ENCODE data around the gene MAML2.
A peak's percentile ranks its signal among the peaks of the same experiment; 100 is the strongest.

Gene MAML2

GRCh38 chr11:96339706-96340554 is 3.1 kb downstream of the MAML2 start:
- TF ChIP-seq, protein P1, sequence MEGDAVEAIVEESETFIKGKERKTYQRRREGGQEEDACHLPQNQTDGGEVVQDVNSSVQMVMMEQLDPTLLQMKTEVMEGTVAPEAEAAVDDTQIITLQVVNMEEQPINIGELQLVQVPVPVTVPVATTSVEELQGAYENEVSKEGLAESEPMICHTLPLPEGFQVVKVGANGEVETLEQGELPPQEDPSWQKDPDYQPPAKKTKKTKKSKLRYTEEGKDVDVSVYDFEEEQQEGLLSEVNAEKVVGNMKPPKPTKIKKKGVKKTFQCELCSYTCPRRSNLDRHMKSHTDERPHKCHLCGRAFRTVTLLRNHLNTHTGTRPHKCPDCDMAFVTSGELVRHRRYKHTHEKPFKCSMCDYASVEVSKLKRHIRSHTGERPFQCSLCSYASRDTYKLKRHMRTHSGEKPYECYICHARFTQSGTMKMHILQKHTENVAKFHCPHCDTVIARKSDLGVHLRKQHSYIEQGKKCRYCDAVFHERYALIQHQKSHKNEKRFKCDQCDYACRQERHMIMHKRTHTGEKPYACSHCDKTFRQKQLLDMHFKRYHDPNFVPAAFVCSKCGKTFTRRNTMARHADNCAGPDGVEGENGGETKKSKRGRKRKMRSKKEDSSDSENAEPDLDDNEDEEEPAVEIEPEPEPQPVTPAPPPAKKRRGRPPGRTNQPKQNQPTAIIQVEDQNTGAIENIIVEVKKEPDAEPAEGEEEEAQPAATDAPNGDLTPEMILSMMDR (IDR thresholded peaks at IDR 0.05; ENCODE audit: low read depth, low read length): no peak
- DNase-seq (ENCODE audit: extremely low read depth, low read depth): no peak

- TF ChIP-seq, protein P1 (IDR thresholded peaks at IDR 0.05; ENCODE audit: low read depth, low read length): peak; percentile 1; the same call in 1 of the 2 replicates
- no peak for DNase-seq (ENCODE audit: extremely low read depth, low read depth)
Measured at GRCh38 chr11:96338910-96339705, 3.9 kb downstream of the MAML2 start.

DNA sequence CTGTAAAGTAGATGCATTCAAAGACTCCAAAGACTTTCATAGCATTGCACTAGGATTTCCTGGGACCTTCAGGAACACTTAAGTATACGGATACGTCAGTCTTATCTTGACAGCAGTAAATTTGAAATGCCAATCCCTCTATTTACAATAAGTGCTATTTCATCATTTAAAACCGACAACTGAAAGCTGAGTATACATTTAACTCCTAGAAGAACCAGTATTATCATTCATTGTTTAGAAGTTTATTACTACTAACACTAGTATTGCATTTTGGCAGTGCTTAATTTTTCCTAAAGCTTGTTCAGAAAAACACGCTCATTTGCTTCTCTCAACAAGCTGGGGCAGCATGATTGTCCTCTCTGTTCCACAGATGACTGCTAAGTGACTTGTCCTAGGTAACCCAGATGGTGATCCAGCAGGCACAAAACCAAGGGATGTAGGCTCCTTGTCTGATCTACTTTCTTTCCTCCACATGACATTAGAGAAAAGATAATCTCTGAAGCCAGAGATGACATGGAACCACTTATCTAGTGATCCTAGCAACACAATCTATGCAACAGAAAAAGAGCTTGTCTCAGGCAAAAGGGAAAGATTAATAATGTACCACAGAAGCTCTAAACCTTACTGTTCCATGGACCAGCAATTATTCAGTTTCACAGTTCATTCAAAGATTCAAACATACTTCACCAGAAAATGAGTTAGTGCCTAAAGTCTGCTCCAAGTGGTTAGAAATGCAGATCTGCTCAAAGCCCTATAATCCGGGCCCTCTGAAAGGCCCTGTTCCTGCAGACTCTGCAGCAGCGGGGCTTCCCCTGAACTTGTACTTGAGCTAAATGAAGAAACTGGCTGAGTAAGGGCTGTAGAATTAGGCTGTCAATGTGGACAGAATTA is 5.2 kb downstream of the MAML2 start:
- no peak for DNase-seq (ENCODE audit: extremely low read depth, low read depth)
- TF ChIP-seq, protein P1 (IDR thresholded peaks at IDR 0.05; ENCODE audit: low read depth, low read length): no peak

- DNase-seq (ENCODE audit: extremely low read depth, low read depth): no peak
Measured at GRCh38 chr11:96335388-96335787, 7.6 kb downstream of the MAML2 start.

DNA sequence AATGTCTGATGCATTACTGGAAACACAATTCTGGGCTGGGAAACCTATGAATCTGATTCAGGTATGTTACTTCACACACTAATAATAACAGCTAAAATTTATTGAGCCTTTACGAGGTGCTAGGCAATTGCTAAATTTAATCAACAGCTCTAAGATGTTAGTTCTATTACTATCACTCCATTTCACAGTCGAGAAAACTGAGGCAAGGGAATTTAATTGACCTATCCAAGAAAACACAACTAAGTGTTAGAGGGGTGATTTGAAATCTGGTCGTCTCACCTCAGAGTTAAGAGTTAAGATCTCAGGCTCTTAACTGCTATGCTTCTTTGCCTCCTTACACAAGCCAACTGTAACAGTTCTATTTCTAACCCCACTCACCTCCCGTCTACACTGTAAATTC is 8.8 kb downstream of the MAML2 start:
- TF ChIP-seq, protein P1 (IDR thresholded peaks at IDR 0.05; ENCODE audit: low read depth, low read length): no peak
- no peak for DNase-seq (ENCODE audit: extremely low read depth, low read depth)

More at GRCh38 chr11:96335388-96335787, 7.6 kb downstream of the MAML2 start:
- TF ChIP-seq, protein P1 (IDR thresholded peaks at IDR 0.05; ENCODE audit: low read depth, low read length): no peak

DNA sequence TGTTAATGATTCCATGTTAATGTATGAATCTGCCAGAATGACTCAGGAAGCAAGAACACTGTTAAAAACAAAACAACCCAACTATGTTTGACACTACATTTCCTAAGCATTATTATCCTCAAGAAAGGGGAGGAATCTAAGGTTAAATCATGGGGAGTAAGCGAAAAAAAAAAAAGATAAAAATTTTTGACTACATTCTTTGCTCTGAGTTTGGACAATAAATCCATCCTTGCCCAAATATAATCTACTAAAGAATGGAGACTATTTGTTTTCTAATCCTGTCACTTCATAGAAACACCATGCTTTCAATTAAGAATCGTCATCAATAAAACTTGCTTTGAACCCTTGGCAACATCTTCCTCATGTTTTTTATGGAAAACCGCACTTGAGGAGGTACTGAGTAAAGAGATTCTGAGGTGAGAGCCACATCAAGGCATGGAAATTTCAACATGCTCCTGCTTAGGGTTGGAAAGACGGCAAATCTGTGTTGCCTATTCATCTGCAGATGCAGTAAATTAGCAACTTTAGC is 9.7 kb downstream of the MAML2 start:
- no peak for DNase-seq (ENCODE audit: extremely low read depth, low read depth)
- TF ChIP-seq, protein P1 (IDR thresholded peaks at IDR 0.05; ENCODE audit: low read depth, low read length): no peak
